ENCODE data around the gene TLE4. TPM values are rescaled to one million over a fixed set of nuclear protein-coding genes. Genes with fewer than 3 reads are reported as not detected.

Gene TLE4
- total RNA-seq, 2 donors from 2014 or later: 9.7 to 130 TPM

DNA sequence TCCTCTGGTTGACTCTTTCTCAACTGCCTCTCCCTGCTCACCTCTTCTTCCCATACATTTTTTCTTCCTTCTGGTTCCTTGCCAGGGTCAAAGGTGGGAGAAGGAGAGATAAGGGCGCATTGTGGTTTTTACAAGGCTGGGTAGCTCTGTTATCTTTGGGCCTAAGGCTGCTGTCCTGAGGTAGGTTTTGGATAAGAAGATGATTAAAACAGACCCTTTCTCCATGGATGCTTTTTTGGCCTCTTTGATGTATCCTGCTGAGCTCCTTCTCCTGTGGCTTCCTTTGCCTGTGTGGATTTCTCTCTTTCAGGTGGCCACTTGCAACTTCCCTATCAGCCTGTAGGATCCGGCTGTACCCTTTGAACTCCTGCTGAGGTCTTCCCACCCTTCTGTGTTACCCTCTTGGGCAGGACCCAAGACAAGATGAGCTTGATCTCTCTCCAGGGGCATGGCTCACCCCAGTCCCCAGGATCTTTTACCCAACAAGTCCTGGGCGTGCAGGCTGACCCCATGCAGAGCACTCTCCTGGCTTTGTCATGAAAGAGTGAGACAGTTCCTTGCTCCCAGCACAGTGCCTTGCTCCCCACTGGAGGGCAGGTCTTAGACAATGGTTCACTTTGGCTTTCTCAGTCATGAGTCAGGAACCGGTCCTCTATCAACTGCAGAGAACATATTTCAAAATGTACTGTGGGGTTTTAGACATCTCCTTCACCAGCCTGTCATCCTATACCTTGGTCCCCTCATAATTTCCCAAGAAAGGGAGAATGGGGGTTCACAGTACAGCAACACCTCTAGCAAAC lies 197.9 kb downstream of the TLE4 start:
- H3K27me3 ChIP-seq (replicated peaks; ENCODE audit: insufficient read depth): no peaks in the 10 kb centered on the region
- intact Hi-C loops (cut with DNase I): no loop called here
- no peaks in the 10 kb centered on the region for H3K36me3 ChIP-seq
- no peak for DNase-seq (ENCODE audit: low spot score)
- H3K9me3 ChIP-seq: no peaks in the 10 kb centered on the region
- no peaks in the 10 kb centered on the region for H3K4me1 ChIP-seq (replicated peaks)
- TF ChIP-seq POLR2AphosphoS5 (IDR thresholded peaks at IDR 0.05): no peak
- TF ChIP-seq CTCF (IDR thresholded peaks at IDR 0.05): no peak
- no peak for TF ChIP-seq POLR2A (IDR thresholded peaks at IDR 0.05)
- 91% methylated on average over 4 of the region's 4 CpGs for WGBS
- no peak overlapping the region for H3K27ac ChIP-seq
- no peak overlapping the region for H3K4me3 ChIP-seq

DNA sequence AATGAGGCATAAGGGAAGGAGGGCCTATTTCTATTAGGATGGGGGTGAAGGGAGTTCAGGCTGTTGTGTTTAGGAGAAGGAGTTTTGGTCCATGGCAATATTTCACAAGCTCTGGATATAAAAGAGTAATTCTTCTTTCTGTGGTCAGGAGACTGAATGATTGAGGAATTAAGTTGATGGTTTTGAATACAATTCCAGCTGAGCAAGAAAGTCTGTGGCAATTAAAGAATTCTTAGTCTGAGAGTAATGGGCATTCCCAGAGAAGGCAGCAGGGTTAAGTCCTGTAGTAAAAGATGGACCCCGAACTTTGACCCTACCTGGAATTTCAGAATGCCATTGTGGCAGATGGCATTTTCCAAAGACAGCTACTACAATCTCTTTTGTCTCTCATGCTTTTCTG lies 202.6 kb downstream of the TLE4 start:
- WGBS: 89% methylated on average over 1 of the region's 1 CpG
- DNase-seq (ENCODE audit: low spot score): no peak
- Histone ChIP-seq H3K27me3 (replicated peaks; ENCODE audit: insufficient read depth) (no peaks in the 10 kb centered on the region), H3K9me3 (no peaks in the 10 kb centered on the region), H3K36me3 (no peaks in the 10 kb centered on the region), H3K4me3 (no peak overlapping the region), H3K27ac (no peak overlapping the region), H3K4me1 (replicated peaks) (no peaks in the 10 kb centered on the region)
- intact Hi-C loops (cut with DNase I): no loop called here
- TF ChIP-seq POLR2A (IDR thresholded peaks at IDR 0.05): no peak
- no peak for TF ChIP-seq POLR2AphosphoS5 (IDR thresholded peaks at IDR 0.05)
- TF ChIP-seq CTCF (IDR thresholded peaks at IDR 0.05): no peak

Data from prostate gland (tissue), 2 donors.